Activated effector memory CD4-positive, alpha-beta T cell treated with anti-CD3 and anti-CD28 coated beads, Interleukin-2, amount 50 U/mL, for 16 hours (primary cell): ENCODE measurements around the gene EXD1.
"Not testable (repeated sequence)": the region's sequence is repeated elsewhere in the genome, so short reads cannot be mapped to it uniquely, and the experiment has no call there.

Experiments used
- DNase-seq: peaks from one replicate; pipeline ENCODE4 v3.0.0-alpha.2; 2020

The EXD1 gene, protein sequence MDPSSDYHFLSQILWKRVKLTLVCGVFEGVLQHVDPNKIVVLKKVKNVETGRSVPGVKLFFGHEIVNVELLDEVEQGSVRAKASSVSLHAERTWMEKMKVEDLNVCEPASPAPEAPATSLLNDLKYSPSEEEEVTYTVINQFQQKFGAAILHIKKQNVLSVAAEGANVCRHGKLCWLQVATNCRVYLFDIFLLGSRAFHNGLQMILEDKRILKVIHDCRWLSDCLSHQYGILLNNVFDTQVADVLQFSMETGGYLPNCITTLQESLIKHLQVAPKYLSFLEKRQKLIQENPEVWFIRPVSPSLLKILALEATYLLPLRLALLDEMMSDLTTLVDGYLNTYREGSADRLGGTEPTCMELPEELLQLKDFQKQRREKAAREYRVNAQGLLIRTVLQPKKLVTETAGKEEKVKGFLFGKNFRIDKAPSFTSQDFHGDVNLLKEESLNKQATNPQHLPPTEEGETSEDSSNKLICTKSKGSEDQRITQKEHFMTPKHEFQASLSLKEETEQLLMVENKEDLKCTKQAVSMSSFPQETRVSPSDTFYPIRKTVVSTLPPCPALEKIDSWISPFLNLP

DNA sequence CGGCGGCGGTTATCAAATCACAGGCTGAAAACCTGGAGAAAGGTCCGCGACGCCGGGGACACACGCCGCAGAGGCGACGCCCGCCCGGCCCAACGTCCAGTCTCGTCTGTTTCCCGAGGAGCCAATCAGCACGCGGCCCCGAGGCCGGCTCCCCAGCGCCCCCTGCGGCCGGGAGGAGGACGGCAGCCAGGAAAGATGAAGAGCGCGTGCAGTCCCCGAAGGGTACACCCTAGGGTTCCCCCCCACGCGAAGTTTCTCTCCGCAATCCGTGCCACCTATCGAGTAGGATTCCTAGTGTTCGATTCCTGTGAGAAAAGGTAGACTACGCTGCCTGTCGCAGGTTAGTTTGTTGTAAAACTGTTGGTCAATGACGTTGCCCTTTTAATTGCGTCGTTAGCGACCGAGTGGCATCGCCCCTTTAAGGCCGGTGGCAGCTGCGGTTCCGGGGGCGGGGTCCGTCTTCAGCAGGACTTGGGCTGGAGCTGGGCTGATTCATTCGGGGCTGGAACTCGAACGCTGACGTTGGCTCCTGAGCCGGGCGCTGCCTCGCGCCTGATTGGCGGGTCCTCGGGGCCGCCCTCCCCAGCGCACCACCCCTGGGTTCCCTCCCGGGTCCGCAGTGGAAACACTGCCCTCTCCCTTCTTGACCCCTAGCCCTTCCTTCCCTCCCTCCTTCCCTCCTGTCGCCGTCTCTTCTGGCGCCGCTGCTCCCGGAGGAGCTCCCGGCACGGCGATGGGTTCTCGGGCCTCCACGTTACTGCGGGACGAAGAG is at the start of gene EXD1, which contains the start of gene CHP1:
Gene EXD1 (minus strand): TSS at position 108 of the 772 bp plus-strand sequence. CDS start 4,182 bp downstream, outside the sequence.
Gene CHP1 (plus strand): TSS at position 619 of the 772 bp plus-strand sequence. CDS start 115 bp downstream, at position 734.
- DNase-seq, result peak; percentile 99

DNA sequence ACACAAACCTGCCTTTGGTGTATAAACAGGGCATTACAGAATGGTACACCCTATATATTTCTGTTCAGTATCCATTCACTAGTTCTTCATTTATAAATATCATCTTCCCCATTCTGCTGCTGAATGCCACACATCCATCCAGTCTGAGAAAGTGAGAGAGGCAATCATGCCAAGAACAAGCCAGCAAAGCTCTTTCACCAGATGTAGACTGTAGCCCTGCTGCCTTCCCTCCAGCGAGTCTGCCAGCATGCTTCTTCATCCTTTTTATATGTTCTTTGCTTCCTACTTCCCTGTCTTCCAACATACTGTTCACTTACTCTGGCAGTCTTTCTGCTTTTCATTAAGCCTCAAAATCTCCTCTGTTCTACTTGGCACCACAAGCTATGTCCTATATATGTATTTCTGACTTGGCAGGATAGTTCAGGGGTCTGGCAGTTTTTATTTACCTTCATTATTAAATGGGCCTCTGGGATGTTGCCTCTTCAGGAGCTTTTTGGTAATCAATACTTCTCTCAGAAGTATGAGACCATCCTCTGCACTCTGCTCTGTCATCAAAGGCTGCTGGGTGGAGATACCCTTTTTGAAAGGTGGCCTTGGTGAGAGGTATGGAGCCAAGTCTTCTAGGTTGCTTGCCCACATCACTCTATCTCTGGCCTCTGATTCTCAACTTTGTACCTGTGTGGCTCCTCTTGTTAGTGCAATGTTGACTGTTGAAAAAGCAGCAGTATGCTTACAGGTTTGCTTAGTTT is 49.2 kb upstream of the EXD1 start:
- no peak for DNase-seq

DNA sequence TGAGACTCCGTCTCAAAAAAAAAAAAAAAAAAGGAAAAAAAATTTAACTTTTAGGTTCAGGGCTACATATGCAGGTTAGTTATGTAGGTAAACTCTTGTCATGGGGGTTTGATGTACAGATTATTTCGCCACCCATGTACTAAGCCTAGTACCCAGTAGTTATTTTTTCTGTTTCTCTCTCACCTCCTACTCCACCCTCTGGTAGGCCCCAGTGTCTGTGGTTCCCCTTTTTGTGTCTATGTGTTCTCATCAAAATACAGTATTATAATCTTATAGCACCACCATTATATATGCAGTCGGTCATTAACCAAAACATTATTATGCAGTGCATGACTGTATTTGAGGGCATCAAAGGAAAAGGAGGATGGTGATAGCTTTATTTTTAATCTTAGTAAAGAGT is 47.8 kb upstream of the EXD1 start:
- no peak for DNase-seq

DNA sequence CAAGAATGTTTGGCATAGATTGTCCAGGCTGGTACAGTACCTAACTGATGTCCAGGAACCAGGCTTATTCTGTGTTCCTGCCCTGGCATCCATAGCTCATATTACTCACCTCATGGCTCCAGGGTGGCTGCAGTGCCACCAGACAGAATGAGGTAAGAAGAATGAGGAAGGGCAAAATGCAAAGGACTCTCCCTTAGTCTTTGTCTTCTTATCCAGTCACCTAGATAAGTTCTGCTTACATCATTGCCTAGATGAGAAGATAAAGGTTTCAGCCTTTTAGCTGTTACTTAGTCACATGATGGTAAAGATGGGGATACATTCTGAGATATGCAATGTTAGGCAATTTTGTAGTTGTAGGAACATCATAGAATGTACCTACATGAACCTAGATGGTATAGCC is 46.3 kb upstream of the EXD1 start:
- DNase-seq, result no peak

DNA sequence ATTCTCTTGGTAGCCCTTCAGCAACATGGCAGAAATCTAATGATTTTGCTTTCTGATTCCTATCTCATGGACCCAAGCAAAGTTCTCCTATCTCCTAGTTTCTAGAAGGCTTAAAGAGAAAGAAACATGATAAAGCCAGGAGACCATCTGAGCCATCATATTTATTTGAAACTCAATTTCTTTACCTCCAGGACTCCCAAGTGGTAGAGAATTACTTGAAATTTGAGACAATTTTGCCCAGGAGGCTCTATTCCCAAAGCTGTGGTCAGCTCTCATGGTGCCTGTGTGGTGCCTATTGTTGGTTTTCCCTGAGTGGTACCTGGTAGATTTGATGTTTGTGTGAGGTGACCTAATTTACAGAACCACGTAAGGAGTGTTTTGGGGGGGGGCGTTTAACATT is 39.3 kb upstream of the EXD1 start:
- DNase-seq, result no peak

DNA sequence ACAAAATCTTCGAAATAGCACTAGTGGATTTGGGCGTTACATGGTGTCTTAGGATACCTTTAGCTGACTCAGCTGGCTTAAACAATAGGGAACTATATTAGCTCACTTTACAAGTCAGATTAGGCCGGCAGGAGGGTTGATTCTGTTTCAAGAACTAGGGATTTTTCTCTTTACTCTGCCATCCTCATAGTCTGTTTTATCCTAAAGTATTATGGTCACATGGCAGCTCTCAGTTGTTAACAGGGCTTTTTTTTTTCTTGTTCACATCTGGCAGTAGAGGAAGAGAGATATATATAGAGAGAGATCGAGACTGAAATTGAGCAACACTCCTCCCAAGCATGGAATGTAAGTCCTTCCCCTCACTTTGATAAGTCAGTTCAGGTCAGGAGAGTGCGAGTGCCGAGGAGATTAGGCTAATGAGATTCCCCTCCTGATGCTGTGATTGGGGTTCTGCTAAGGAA is 33.4 kb upstream of the EXD1 start:
- no peak for DNase-seq

DNA sequence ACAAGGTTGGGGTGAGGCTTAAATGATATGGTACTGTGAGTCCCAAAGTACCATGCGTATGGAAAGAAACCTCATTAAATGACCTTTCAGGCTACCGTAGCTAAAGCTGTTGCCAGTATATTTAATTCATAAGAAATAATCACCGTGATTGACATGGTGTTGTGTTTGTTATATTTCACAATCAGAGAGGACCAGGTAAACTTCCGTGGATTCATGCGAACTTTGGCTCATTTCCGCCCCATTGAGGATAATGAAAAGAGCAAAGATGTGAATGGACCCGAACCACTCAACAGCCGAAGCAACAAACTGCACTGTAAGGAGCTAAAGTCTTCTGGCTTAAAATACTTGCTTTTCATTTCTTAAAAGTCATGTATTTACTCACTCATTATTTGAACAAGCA is 32.0 kb upstream of the EXD1 start:
- no peak for DNase-seq

DNA sequence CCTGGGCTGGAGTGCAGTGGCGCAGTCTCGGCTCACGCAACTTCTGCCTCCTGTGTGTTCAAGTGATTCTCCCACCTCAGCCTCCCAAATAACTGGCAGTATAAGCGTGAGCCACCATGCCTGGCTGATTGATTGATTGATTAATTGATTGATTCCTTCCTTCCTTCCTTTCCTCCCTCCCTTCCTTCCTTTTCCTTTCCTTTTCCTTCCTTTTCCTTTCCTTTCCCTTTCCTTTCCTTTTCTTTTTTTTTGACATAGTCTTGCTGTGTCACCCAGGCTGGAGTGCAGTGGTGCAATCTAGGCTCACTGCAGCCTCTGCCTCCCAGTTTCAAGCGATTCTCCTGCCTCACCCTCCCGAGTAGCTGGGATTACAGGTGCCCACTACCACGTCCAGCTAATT is 30.4 kb upstream of the EXD1 start:
- not testable (repeated sequence) for DNase-seq

DNA sequence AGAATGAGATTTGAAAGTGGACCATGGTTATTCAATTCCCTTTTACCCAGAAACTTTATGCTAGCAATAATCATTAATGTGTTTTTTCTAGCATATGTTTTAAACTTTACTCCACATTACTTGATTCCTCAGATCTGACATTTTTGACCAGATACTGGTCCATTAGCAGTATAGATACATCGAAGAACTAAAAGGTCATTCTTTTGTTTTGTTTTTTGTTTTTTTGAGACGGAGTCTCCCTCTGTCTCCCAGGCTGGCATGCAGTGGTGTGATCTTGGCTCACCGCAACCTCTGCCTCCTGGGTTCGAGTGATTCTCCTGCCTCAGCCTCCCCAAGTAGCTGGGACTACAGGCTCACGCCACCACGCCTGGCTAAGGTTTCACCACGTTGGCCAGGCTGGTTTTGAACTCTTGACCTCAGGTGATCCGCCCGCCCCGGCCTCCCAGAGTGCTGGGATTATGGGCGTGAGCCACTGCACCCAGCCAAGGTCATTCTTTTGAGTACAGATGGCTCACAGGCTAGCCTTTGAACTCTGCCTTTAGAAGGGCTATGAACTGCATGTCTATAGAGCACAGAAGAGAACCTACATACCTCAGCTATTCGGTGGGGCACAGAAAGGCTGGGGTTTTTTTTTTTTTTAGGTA is 29.1 kb upstream of the EXD1 start:
- DNase-seq, result no peak

DNA sequence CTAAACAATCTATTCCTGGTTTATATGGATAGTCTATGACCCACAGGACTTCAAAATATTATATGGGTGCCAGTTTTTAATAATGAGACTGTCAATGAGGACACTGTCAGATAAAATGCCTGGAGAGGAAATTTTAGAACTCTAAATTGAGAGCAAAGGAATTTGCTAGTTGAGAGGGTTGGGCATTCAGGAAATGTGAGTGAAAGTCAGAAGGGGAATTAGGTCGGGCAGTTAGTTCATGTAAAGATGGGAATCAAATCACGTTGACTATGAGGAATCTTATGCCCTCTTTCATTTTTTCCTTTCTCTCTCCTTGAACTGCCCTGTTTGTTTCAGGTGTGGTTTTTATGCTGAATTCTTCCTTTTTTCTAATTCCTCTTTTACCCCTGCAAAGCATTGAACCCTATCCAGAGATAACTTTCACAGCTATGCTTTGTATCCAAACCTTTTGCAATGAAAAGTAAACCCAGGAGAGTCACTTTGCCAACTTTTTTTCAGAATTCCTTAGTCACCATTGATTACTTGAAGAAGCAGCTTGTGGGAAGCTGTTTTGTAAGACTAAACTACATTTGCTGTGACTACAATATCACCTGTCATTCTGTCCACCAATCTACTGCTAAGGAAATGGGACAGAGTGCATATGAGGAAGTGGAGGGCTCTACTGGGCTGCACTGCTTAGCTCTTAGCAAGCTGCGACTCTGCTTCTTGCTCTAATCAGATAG is 28.4 kb upstream of the EXD1 start:
- DNase-seq, result no peak

DNA sequence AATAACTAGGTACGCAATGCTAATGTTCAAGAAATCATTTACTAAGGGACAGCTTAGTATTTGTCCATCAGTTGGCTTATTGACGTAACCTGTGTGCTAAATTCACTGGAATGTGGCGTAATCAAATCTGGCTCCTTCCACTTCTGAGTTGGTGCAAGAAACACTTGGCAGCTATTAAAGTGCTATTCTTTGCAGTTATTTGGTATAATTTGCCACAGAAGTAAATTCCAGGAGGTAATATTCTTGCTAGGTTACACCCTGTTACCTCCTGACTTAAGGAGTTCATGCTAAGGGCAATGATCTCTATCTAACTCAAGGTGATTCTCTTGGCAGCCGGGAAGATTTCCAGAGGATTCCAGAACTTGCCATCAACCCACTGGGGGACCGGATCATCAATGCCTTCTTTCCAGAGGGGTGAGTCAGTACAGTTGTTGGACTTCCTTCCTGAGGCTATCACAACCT is 26.1 kb upstream of the EXD1 start:
- no peak for DNase-seq

DNA sequence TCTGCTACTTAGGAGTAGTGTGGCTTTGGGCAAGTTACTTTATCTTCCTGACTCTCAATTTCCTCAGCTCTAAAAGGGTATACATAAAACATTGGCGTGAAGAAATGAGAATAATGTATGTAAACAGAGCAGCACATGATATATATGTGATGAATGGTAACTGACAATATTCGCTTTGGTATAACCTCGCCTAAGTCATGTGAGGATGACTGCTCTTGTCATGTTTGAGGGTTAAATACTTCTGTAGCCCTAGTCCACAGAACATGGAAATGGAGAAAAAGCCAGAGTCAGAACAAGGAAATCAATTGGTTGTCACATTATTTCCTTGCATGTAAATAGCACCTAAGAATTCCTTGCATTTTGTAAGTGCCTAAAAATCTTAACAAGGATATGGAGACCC is 25.5 kb upstream of the EXD1 start:
- DNase-seq, result no peak

DNA sequence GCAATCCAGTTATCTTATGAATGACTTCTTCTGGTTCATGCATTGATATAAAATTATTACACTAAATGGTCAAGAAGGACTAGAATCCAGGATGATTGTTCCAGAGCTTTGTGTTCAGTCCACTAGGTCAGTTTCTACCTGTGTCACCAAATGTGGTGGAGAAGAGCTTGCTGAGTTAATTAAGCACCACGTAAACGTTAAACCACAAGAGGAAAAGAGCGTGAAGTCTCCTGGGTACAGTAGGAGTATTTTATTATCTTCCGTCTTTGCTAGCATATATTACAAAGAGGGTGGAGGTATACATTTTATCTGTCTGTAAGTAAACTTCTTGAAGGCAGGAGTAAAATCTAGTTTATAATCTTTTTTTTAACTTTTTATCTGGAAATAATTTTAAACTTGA is 24.0 kb upstream of the EXD1 start:
- DNase-seq, result no peak

DNA sequence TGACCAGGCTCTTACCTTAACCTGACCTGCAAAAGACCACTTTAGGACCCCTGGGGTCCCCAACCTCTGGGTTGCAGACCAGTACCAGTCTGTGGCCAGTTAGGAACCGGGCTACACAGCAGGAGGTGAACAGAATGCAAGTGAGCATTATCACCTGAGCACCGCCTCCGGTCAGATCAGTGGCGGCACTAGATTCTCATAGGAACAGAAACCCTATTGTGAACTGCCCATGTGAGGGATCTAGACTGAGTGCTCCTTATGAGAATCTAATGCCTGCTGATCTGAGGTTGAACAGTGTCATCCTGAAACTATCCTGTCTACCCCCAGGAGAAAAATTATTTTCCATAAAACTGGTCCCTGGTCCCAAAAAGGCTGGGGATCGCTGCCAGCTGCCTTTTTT is 20.9 kb upstream of the EXD1 start:
- DNase-seq, result no peak

DNA sequence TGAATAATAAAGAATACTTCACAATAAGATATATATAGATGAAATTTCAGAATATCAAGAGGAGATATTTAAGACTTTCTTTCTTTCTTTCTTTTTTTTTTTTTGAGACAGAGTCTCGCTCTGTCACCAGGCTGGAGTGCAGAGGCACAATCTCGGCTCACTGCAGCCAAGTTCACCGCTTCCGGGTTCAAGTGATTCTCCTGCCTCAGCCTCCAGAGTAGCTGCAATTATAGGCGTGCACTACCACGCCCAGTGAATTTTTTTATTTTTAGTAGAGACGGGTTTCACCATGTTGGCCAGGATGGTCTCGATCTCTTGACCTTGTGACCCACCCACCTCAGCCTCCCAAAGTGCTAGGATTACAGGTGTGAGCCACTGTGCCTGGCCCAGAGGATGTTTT is 20.2 kb upstream of the EXD1 start:
- not testable (repeated sequence) for DNase-seq

DNA sequence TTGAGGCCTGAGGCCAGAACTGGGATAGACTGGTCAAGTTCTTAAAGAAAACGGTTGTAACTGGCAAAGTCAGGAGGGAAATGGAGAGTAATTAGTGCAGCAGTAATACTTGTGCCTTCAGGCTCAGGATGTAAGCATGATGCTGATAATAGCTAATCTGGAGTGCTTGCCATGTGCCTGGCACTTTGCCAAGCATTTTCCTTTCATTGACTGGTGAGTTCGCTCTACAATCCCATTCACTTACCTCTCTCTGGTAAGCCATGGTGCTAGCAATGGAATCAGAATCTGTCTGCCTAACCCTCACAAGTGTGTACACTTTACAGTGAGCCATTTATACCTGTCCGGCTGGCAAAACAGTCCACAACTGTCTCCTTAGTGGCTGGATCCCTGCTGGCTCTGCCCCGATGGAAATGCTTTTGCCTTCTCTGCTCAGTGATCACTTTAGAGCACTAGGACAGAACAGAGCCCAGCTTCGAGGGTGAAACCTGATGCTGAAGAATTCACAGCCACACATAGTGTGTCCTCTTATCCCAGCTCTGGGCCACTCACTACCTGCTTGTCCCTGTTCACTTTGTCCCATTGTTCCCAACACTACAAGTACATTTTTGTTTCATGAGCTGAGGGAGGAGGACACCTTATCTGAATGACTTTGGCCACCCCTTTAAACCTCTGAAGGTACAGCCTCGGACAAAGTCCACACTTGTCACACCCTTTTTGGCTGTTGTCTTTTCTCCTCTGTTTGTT is 10.8 kb upstream of the EXD1 start:
- no peak for DNase-seq

DNA sequence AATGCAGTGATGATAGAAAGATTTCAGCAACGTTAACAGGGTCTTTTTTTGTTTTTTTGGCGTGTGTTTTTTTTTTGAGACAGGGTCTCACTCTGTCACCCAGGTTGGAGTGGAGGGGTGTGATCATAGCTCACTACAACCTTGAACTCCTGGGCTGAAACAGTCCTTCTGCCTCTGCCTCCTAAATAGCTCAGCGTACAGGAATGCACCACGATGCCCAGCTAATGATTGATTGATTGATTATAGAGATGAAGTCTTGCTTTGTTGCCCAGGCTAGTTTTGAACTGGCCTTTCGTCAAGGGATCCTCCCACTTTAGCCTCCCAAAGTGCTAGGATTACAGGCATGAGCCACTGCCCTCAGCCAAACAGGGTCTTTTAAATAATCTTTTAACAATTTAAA is 7.5 kb upstream of the EXD1 start:
- no peak for DNase-seq

DNA sequence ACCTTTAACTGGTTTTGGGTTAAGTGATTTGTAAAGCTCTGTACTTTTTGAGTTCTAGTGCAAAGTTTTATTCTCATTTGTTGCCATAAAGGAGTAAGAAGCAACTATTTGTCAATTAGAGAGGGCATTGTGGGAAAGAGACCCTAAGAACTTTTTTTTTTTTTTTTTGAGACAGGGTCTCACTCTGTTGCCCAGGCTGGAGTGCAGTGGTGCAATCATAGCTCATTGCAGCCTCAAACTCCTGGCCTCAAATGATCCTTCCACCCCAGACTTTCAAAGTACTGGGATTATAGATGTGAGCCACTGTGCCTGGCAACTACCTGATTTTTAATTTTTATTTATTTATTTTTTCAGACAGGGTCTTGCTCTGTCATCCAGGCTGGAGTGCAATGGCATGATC is 5.4 kb upstream of the EXD1 start:
- DNase-seq, result no peak

DNA sequence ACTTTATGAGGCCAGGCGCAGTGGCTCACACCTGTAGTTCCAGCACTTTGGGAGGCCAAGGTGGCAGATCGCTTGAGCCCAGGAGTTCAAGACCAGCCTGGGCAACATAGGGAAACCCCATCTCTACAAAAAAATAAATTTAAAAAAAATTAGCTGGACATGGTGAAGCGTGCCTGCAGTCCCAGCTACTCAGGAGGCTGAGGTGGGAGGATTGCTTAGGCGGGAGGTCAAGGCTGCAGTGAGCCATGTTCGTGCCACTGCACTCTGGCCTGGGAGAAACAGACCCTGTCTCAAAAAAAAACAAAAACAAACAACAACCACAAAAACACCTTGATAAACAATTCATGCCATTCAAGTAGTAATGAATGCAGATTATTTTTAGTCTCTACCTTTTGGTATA is 4.7 kb upstream of the EXD1 start:
- not testable (repeated sequence) for DNase-seq

DNA sequence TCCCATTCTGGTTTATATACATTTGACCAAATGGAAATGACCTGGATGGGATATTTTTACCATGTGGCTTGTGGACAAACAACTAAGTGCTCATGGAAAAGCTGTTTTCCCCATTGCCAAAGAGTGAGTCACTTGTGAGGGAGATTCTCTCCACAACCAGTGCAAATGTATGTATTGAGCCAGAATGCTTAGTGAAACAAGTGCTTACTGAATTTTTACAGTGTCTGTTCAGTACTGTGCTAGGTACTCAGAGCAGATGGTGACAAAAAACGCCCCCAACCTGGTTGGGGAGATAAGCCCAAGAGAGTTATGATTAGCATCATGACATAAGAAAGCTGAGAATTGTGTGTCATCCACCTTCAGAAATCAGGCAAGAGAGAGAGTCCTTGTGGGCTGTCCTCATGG is 2.8 kb upstream of the EXD1 start:
- no peak for DNase-seq
